ENCODE results near the gene LRMDA.

Gene LRMDA

GRCh38 chr10:76001461-76001860, 570.0 kb downstream of the LRMDA start:
- Histone ChIP-seq H3K27ac (no peak overlapping the region), H3K4me3 (no peak overlapping the region)
- no peak for DNase-seq (ENCODE audit: low spot score)
- TF ChIP-seq CTCF (IDR thresholded peaks at IDR 0.05), result no peak

GRCh38 chr10:76002262-76002854, 570.9 kb downstream of the LRMDA start:
- Histone ChIP-seq H3K4me3 (no peak overlapping the region), H3K27ac (no peak overlapping the region)
- DNase-seq (ENCODE audit: low spot score), result no peak
- TF ChIP-seq CTCF (IDR thresholded peaks at IDR 0.05), result no peak

GRCh38 chr10:76007667-76008181, 576.3 kb downstream of the LRMDA start:
- no peak overlapping the region for H3K4me3 ChIP-seq
- no peak for DNase-seq (ENCODE audit: low spot score)
- TF ChIP-seq CTCF (IDR thresholded peaks at IDR 0.05), result no peak
- no peak overlapping the region for H3K27ac ChIP-seq

GRCh38 chr10:76009531-76009930, 578.1 kb downstream of the LRMDA start:
- H3K4me3 ChIP-seq, result no peak overlapping the region
- H3K27ac ChIP-seq, result no peak overlapping the region
- DNase-seq (ENCODE audit: low spot score), result no peak
- TF ChIP-seq CTCF (IDR thresholded peaks at IDR 0.05), result no peak

- no peak for TF ChIP-seq CTCF (IDR thresholded peaks at IDR 0.05)
- Histone ChIP-seq H3K27ac (no peak overlapping the region), H3K4me3 (no peak overlapping the region)
- DNase-seq (ENCODE audit: low spot score), result no peak
Measured at GRCh38 chr10:76010703-76011102, 579.3 kb downstream of the LRMDA start.

GRCh38 chr10:76012716-76013327, 581.4 kb downstream of the LRMDA start:
- no peak for TF ChIP-seq CTCF (IDR thresholded peaks at IDR 0.05)
- no peak overlapping the region for H3K4me3 ChIP-seq
- H3K27ac ChIP-seq, result no peak overlapping the region
- DNase-seq (ENCODE audit: low spot score), result no peak

- DNase-seq (ENCODE audit: low spot score), result no peak
- Histone ChIP-seq H3K4me3 (no peak overlapping the region), H3K27ac (no peak overlapping the region)
- no peak for TF ChIP-seq CTCF (IDR thresholded peaks at IDR 0.05)
Measured at GRCh38 chr10:76015245-76015644, 583.8 kb downstream of the LRMDA start.

Measured in coronary artery (tissue), 2 donors.